NOMO-1 treated with DMSO at 0.1 percent for 48 hours (cell line): ENCODE measurements around the gene AIG1.
"Not testable (repeated sequence)": the region's sequence is repeated elsewhere in the genome, so short reads cannot be mapped to it uniquely, and the experiment has no call there.

ENCODE experiments used
- DNase-seq: peaks from one replicate; lab custom pipeline; 2025; ENCODE audit not compliant: unreplicated experiment; lab: John Stamatoyannopoulos, UW

Gene AIG1

DNA sequence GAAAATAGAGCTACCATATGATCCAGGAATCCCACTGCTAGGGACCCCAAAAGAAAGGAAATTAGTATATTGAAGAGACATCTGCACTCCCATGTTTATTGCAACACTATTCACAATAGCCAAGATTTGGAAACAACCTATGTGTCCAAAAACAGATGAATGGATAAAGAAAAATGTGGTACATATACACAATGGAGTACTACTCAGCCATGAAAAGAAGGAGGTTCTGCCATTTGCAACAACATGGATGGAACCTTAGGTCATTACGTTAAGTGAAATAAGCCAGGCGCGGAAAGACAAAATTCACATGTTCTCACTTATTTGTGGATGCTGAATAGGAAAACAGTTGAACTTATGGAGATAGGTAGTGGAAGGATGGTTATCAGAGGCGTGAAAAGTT lies 252.5 kb downstream of the AIG1 start:
- no peak for DNase-seq

DNA sequence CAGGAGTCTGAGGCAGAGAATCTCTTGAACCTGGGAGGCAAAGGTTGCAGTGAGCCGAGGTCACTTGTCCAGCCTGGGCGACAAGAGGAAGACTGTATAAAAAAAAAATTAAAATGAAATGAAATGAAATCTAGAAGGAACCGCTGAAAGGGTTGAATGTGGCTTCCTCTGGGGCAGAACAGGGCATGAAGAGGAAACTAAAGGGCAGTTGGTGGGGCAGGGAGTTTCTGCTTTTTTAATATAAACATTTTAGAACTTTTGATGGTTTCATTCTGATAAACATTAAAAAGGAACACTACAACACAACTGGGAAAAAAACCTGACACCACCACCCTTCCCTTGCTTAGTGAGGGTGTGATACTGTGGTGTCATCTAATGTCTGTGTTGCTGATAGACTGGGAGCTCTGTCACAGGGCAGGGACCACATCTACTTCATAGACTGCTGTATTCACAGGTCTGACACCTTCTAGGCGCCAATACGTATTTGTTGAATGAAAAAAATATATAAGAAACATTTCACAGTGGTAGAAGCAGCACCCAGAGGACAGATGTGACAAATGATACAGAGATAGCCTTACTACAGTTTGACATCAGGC lies 260.9 kb downstream of the AIG1 start:
- no peak for DNase-seq

- DNase-seq, result no peak
These were observed 261.7 kb downstream of the AIG1 start for GRCh38 chr6:143322386-143322785.

DNA sequence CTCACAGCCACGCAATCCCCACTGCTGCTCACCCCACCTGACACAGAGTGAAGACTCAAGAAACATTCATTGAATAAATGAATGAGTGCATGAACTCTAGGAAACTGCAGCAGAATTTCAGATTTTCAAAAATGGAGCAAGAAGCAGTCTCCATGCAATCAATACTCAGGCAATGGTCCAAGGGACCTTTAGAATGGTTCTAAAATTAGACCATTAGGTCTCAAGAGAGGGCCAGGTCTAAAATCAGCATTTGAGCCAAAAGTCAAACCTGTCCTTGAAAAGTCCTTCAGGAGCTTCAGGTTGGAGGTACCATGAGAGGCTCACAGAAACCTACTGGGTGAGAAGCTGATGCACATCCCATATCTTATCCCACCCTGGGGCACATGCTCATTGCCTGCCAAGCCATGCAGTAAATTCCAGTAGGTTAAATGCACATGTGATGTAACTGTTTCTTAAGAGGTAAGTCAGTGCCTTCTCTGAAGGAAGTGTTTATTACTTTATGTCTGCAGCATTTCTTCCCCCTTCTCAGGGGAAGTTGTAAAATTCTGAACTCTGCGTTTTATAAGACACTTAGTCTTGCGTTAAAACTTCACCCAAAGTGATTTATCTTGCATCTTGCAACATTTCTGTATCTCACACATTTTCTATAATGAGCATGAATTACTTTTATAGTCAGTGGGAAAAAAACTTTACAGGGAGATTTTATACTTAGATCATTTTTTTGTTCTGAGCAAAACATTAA lies 263.2 kb downstream of the AIG1 start:
- DNase-seq, result peak; percentile 91

- no peak for DNase-seq
These were observed 264.9 kb downstream of the AIG1 start for GRCh38 chr6:143325379-143326140.

DNA sequence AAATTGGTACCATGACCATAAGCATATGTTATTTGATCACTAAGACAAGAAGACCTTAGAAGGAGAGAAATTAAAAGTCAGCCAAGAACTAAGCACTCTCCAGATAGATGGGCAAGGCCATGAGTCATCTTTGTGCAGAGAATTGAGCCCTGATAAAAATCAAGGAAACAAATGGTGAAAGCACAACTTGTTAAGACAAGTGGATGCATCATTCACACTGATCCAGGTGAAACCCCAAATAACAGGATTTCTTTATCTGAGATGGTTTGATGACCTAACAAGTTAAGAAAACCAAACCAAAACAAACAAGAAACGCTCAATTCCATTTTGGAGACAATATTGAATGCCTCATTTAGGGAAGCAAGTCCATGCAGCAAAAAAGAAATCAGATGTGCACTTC lies 268.2 kb downstream of the AIG1 start:
- no peak for DNase-seq

DNA sequence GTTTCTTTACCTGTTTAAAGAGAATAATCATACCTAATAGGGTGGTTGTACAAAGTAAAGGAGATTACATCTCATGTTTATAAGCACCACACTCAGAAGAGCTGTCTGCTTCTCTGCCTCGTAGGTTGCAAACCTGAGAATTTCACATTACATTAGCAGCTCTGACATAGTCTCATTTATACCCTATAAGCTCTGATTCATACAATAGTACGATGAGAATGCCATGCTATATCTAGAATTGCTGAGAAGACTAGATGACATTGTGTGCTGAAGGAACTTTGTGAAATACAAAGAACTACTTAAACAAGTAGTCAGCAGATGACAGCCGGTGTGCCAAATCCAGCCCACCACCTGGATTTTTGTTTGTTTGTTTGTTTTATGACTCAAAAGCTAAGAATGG lies 268.6 kb downstream of the AIG1 start:
- DNase-seq, result no peak

DNA sequence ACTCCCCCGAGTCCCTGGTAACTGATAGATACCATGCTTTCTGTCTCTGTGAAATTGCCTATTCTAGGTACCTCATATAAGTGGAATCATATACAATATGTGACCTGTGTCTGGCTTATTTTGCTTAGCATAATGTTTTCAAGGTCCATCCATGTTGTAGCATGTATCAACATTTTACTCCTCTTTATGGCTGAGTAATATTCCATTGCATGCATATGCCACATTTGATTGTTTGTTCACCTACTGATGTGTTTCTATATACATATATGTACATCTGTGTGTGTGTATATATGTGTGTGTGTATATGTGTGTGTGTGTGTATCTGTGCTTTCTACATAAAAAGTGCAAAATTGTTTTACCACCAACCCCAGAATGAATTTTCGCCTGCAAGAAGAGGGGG lies 270.7 kb downstream of the AIG1 start:
- DNase-seq, result no peak

DNA sequence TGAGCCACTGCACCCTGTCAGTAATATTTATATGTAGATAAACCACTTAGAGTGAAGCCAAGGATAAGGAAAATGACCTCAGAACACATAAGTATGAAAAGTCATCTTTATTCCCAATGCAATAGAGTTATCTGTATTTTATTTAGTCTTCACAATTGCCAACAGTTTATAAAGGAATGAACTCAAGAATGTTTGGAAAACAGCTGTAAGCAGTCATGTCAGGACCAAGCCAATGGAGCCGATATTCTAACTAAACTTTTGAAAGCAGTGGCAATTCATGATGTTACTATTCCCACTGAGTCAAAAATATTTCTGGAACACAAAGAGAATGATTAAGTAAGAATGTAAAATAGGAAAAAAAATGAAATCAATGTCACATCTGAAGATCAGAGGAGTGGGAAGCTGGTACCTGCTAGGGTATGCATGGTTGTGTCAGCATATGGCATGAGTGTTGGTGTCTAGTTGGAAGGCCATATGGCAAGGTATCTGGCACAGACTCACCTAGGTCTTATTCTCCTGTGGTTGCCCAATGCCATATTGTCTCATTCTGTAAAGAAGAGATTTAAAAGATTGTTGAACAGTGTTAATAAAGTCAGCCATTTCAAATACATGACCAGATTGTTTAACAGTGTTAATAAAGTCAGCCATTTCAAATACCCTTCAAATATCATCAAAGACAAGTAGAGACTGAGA lies 271.6 kb downstream of the AIG1 start:
- no peak for DNase-seq

DNA sequence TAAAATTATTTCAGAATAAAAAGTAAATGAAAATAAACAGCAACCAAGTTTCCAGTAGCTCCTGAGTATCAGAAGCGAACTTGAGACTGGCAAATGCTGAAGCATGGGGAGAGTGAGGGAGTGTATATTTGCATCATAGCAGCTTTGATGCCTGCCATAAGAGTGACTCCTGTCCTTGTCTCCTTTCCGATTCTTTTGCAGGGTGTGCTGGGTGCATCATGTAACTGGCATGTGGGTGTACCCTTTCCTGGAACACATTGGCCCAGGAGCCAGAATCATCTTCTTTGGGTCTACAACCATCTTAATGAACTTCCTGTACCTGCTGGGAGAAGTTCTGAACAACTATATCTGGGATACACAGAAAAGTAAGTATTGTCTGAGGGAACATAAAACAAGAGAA lies 272.4 kb downstream of the AIG1 start:
- DNase-seq, result no peak

DNA sequence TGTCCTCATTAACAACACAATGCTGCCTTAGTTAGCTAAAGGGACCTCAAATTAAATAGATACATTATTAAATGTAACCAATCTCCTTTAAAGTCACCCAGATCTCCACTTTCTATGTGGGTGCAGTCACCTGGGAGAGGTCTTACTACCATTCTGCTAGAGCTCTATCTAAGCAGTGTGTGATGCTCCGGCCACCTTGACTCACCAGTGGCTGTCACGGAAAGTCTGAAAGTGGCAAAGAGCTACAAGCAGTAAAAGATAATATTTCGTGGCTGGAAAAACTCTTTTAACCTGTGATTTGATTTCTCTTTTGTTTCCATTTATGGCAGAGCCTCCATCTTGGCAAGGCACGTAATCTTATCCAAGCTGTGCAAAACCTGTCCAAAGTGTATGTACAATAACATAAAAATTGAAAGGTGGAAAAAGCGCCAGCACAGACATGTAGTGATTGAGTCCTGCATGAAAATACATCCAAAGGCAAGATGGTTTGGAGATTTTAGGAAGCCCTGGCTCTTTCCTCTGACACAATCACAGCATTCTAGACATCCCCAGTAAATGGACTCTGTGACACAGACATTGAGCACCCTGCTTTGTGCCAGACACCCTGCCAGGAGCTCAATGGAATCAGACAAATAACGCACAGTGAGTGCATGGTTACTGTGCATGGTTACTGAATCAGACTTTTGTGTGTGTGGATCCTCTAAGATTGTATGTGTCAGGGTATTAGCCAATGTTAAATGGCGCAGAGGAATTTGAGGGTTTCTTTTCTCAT lies 273.2 kb downstream of the AIG1 start:
- no peak for DNase-seq

DNA sequence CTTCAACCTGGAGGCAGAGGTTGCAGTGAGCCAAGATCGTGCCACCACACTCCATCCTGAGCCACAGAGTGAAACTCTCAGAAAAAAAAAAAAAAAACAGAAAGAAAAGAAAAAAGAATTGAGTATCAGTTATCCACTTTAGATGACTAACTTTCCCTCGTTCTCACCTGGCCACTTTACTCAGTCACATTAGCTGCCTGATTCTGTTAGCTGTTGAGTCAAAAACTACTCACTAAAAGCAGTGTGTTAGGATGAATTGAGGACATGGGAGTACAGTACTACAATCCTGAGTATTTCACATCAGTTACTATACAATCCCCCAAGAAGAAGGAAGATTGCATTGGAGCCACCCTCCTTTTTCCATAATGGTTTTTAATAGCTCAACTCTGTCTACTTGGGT lies 275.2 kb downstream of the AIG1 start:
- DNase-seq, result no peak

GRCh38 chr6:143336446-143337152 lies 275.9 kb downstream of the AIG1 start:
- DNase-seq, result no peak

GRCh38 chr6:143337201-143337949 lies 276.7 kb downstream of the AIG1 start:
- DNase-seq, result no peak

DNA sequence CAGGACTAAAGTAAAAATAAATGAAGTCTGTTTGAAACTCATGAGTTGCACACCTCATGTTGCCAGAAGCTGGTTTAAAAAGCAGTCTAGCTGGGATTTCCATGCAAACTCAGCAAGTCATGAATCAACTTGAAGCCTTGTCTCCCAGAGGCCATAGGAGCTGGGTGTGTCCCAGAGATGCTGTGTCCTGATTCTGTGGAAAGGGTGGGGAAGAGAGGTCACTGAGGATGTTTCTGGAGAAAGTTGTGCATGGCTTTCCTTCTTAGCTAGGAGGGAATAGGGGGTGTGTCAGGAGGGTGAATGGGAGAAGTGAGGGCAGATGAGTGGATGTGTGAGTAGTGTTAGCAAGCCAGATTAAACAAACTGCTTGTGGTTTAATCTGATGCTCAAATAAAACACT lies 278.5 kb downstream of the AIG1 start:
- DNase-seq, result no peak

GRCh38 chr6:143345477-143345876 lies 284.8 kb downstream of the AIG1 start:
- DNase-seq, result not testable (repeated sequence)

DNA sequence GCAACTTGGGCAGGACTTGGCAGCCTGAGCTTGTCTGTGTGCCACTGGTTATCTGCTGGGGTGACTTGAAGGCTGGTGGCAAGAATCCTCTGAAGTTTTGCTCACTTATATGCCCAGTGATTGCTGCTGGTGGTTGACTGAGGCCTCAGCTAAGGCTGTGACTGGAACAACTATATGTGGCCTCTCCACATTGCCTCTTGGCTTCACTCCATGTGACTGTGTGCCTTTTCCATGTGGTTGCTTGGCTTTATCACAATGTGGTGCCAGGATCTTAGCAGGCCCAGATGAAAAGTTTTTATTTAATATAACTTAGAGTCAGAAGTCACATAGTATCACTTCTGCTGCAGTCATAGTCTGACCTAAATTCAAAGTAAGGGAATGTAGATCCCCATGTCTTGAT lies 285.3 kb downstream of the AIG1 start:
- no peak for DNase-seq

DNA sequence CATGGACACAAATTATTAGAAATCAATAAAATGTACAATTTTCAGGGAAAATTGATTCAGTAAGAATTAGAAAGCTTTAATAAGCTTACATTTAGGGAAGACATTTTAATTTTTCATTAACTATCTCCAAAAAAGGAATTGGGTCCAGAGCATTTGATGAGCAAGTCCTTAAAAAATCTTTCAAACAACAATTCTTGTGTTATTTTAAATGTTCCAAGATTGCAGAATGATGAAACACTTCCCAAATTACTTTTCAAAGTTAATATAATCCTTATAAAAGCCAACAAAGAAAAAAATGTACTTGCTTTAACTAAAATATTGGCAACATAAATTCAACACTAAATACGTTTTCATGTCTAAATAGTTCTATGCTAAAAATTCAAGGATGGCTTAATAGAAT lies 287.8 kb downstream of the AIG1 start:
- DNase-seq, result no peak

DNA sequence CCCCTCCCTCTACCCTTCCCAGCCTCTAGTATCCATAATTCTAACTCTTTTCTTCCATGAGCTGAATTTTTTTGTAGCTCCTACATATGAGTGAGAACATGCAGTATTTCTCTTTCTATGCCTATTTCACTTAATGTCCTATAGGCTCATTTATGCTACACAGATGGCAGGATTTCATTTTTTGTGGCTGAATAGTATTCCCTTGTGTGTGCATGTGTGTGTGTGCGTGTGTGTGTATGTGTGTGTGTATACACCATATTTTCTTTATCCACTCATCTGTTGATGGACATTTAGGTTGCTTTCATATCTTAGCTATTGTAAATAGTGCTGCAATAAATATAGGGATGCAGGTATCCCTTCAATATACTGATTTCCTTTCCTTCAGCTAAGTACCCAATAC lies 288.8 kb downstream of the AIG1 start:
- DNase-seq, result no peak
